GM10266 (cell line): ENCODE data around the gene TANK.
"Not testable (repeated sequence)": the region's sequence is repeated elsewhere in the genome, so short reads cannot be mapped to it uniquely, and the experiment has no call there.

Experiments
- DNase-seq: peaks from one replicate; pipeline ENCODE4 v3.0.0; 2012; ENCODE audit errors: extremely low spot score
- TF ChIP-seq, protein P1 (sequence below): IDR thresholded peaks from 2 replicates; pipeline ENCODE4 v1.5.1; 2012; ENCODE audit warnings: mild to moderate bottlenecking, low read depth; ENCODE audit not compliant: control insufficient read depth, insufficient read depth; ENCODE audit errors: missing control alignments

Gene TANK

GRCh38 chr2:161123531-161124030, 36.6 kb upstream of the TANK start:
- DNase-seq, result no peak
- TF ChIP-seq, protein P1, sequence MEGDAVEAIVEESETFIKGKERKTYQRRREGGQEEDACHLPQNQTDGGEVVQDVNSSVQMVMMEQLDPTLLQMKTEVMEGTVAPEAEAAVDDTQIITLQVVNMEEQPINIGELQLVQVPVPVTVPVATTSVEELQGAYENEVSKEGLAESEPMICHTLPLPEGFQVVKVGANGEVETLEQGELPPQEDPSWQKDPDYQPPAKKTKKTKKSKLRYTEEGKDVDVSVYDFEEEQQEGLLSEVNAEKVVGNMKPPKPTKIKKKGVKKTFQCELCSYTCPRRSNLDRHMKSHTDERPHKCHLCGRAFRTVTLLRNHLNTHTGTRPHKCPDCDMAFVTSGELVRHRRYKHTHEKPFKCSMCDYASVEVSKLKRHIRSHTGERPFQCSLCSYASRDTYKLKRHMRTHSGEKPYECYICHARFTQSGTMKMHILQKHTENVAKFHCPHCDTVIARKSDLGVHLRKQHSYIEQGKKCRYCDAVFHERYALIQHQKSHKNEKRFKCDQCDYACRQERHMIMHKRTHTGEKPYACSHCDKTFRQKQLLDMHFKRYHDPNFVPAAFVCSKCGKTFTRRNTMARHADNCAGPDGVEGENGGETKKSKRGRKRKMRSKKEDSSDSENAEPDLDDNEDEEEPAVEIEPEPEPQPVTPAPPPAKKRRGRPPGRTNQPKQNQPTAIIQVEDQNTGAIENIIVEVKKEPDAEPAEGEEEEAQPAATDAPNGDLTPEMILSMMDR, result no peak

DNA sequence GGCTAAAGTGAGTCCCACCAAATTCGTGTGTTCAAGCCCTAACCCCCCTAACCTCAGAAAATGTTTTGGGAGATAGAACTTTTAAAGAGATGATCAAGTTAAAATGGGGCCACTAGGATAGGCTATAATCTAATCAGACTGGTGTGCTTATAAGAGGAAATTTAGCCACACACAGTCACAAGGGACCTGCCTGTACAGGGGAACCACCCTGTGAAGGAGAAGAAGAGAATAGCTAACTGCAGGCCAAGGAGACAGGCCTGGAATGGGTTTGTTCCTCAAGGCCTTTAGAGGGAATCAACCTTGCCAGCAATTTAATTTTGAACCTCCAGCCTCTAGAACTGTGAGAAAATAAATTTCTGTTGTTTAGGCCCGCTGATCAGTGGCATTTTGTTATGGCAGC, 36.0 kb upstream of the TANK start:
- TF ChIP-seq, protein P1, result no peak

DNA sequence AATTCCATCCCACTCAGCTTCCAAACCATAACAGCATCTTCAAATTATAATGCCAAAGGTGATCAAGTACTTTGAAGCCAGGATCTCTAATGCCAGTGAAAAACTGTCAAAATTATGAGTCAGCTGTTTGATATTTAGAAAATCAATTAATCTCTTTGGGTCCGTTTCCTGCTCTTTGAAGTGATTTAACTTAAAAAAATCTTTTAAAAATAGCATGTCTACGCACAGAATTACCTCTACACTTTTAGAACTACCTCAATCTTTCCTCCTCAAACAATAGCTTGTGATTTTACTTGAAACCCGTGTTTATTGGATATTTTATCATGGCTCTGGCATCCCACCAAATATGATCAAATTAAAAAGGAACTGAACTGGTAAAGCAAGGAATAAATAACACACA, 31.3 kb upstream of the TANK start:
- DNase-seq, result no peak
- TF ChIP-seq, protein P1, result no peak

More for the DNA sequence above, 36.0 kb upstream of the TANK start:
- DNase-seq, result no peak

DNA sequence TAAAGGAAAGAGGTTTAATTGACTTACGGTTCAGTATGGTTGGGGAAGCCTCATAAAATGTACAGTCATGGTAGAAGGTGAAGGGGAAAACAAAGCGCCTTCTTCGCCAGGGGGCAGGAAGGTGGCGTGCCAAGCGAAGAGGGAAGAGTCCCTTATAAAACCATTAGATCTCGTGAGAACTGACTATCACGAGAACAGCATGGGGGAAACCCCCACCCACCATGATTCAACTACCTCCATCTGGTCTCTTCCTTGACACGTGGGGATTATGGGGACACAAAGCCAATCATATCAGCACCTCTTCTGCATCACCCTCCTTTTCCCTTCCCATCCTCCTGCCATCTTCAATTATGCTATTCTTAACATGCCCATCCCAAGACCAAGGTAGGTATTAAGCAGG, 29.9 kb upstream of the TANK start:
- TF ChIP-seq, protein P1, result no peak
- no peak for DNase-seq

DNA sequence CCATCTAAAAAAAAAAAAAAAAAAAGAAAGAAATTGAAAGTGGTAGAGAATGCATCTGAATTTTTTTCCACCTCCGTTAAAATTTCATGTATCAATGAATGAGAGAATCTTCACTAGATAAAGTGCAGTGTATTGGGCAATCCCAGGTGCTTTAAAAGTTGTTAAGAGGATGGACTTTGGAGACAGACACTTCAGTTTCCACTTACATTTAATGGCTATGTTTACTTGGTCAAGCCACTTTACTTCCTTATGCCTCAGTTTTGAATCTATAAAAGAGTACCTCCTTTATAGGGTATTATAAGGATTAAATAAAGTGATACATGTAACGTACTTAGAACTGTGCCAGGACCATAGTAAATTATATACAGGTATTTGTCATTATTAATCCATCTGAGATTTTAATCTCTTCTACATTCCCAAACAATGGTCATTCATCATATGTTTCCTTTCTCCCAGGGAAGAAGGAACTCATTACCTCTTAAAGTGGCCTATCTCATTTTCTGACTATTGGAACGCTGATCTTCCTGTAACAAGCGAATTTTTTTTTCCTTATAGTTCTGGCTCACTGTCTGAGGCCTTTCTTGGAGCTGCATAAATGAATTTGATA, 29.1 kb upstream of the TANK start:
- DNase-seq, result no peak
- TF ChIP-seq, protein P1, result no peak

- DNase-seq, result no peak
- TF ChIP-seq, protein P1, result no peak
Observed at GRCh38 chr2:161131804-161132203, 28.4 kb upstream of the TANK start.

DNA sequence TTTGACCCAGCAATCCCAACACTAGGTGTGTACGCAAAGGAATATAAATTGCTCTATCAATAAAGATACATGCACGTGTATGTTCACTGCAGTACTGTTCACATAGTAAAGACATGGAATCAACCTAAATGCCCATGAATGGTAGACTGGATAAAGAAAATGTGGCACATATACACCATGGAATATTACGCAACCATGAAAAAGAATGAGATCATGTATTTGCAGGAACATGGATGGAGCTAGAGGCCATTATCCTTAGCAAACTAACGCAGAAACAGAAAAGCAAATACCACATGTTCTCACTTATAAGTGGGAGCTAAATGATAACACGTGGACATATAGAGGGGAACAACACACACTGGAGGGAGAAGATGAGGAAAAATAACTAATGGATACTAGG, 27.8 kb upstream of the TANK start:
- DNase-seq, result not testable (repeated sequence)

GRCh38 chr2:161133366-161133765, 26.9 kb upstream of the TANK start:
- no peak for DNase-seq
- TF ChIP-seq, protein P1, result no peak
